ENCODE measurements around the gene COL5A3.
A peak's percentile ranks its signal among the peaks of the same experiment; 100 is the strongest.
"Not testable (repeated sequence)": the region's sequence is repeated elsewhere in the genome, so short reads cannot be mapped to it uniquely, and the experiment has no call there.

Gene COL5A3

GRCh38 chr19:9956956-9957355 lies 53.3 kb downstream of the COL5A3 start:
- Histone ChIP-seq H3K27ac (ENCODE audit: low read depth, low read length) (no peak overlapping the region), H3K79me2 (ENCODE audit: control insufficient read depth, insufficient read depth, low read length, unreplicated experiment) (no peaks in the 10 kb centered on the region), H2AFZ (ENCODE audit: low read length, unreplicated experiment) (no peak overlapping the region), H3K4me3 (ENCODE audit: low read depth, low read length) (no peak overlapping the region), H3K27me3 (ENCODE audit: insufficient read depth, low read length) (no peaks in the 10 kb centered on the region), H3K4me1 (ENCODE audit: control insufficient read depth, insufficient read depth, low read length, unreplicated experiment) (no peaks in the 10 kb centered on the region), H3K36me3 (ENCODE audit: insufficient read depth, low read length) (no peaks in the 10 kb centered on the region)

- Histone ChIP-seq H3K4me1 (ENCODE audit: control insufficient read depth, insufficient read depth, low read length, unreplicated experiment) (no peaks in the 10 kb centered on the region), H3K27ac (ENCODE audit: low read depth, low read length) (no peak overlapping the region), H3K79me2 (ENCODE audit: control insufficient read depth, insufficient read depth, low read length, unreplicated experiment) (no peaks in the 10 kb centered on the region), H3K4me3 (ENCODE audit: low read depth, low read length) (no peak overlapping the region), H3K36me3 (ENCODE audit: insufficient read depth, low read length) (no peaks in the 10 kb centered on the region), H2AFZ (ENCODE audit: low read length, unreplicated experiment) (no peak overlapping the region), H3K27me3 (ENCODE audit: insufficient read depth, low read length) (no peaks in the 10 kb centered on the region)
Observed at GRCh38 chr19:9953802-9954542, 56.3 kb downstream of the COL5A3 start.

- Histone ChIP-seq H3K79me2 (ENCODE audit: control insufficient read depth, insufficient read depth, low read length, unreplicated experiment) (no peaks in the 10 kb centered on the region), H3K4me3 (ENCODE audit: low read depth, low read length) (no peak overlapping the region), H3K27ac (ENCODE audit: low read depth, low read length) (no peak overlapping the region), H3K4me1 (ENCODE audit: control insufficient read depth, insufficient read depth, low read length, unreplicated experiment) (no peaks in the 10 kb centered on the region), H3K36me3 (ENCODE audit: insufficient read depth, low read length) (no peaks in the 10 kb centered on the region), H2AFZ (ENCODE audit: low read length, unreplicated experiment) (no peak overlapping the region), H3K27me3 (ENCODE audit: insufficient read depth, low read length) (no peaks in the 10 kb centered on the region)
Observed at GRCh38 chr19:9952276-9952675, 58.0 kb downstream of the COL5A3 start.

- Histone ChIP-seq H3K4me3 (ENCODE audit: low read depth, low read length) (no peak overlapping the region), H3K4me1 (ENCODE audit: control insufficient read depth, insufficient read depth, low read length, unreplicated experiment) (peaks cover 14% of the 10 kb centered on the region), H2AFZ (ENCODE audit: low read length, unreplicated experiment) (no peak overlapping the region), H3K79me2 (ENCODE audit: control insufficient read depth, insufficient read depth, low read length, unreplicated experiment) (no peaks in the 10 kb centered on the region), H3K27ac (ENCODE audit: low read depth, low read length) (no peak overlapping the region), H3K27me3 (ENCODE audit: insufficient read depth, low read length) (no peaks in the 10 kb centered on the region), H3K36me3 (ENCODE audit: insufficient read depth, low read length) (no peaks in the 10 kb centered on the region)
Observed at GRCh38 chr19:9947441-9947840, 62.9 kb downstream of the COL5A3 start.

- not testable (repeated sequence) for H2AFZ ChIP-seq (ENCODE audit: low read length, unreplicated experiment)
Observed at GRCh38 chr19:9946528-9947125, 63.7 kb downstream of the COL5A3 start.

GRCh38 chr19:9945319-9945966 lies 64.9 kb downstream of the COL5A3 start:
- Histone ChIP-seq H2AFZ (ENCODE audit: low read length, unreplicated experiment) (no peak overlapping the region), H3K4me1 (ENCODE audit: control insufficient read depth, insufficient read depth, low read length, unreplicated experiment) (peaks cover 18% of the 10 kb centered on the region), H3K27ac (ENCODE audit: low read depth, low read length) (peak overlapping the region; percentile 81), H3K27me3 (ENCODE audit: insufficient read depth, low read length) (no peaks in the 10 kb centered on the region), H3K4me3 (ENCODE audit: low read depth, low read length) (peak overlapping the region; percentile 39; the same call in 1 of the 2 replicates), H3K36me3 (ENCODE audit: insufficient read depth, low read length) (no peaks in the 10 kb centered on the region), H3K79me2 (ENCODE audit: control insufficient read depth, insufficient read depth, low read length, unreplicated experiment) (no peaks in the 10 kb centered on the region)

More at GRCh38 chr19:9946528-9947125, 63.7 kb downstream of the COL5A3 start:
- H3K27ac ChIP-seq (ENCODE audit: low read depth, low read length); H3K4me3 ChIP-seq (ENCODE audit: low read depth, low read length); H3K36me3 ChIP-seq (ENCODE audit: insufficient read depth, low read length); H3K79me2 ChIP-seq (ENCODE audit: control insufficient read depth, insufficient read depth, low read length, unreplicated experiment); H3K27me3 ChIP-seq (ENCODE audit: insufficient read depth, low read length): not testable (repeated sequence)
- H3K4me1 ChIP-seq (ENCODE audit: control insufficient read depth, insufficient read depth, low read length, unreplicated experiment), result peaks cover 14% of the 10 kb centered on the region

GRCh38 chr19:9943744-9944143 lies 66.6 kb downstream of the COL5A3 start:
- H3K27ac ChIP-seq (ENCODE audit: low read depth, low read length), result no peak overlapping the region
- peaks cover 18% of the 10 kb centered on the region for H3K4me1 ChIP-seq (ENCODE audit: control insufficient read depth, insufficient read depth, low read length, unreplicated experiment)
- no peaks in the 10 kb centered on the region for H3K27me3 ChIP-seq (ENCODE audit: insufficient read depth, low read length)
- H2AFZ ChIP-seq (ENCODE audit: low read length, unreplicated experiment), result no peak overlapping the region
- H3K79me2 ChIP-seq (ENCODE audit: control insufficient read depth, insufficient read depth, low read length, unreplicated experiment), result no peaks in the 10 kb centered on the region
- no peak overlapping the region for H3K4me3 ChIP-seq (ENCODE audit: low read depth, low read length)
- no peaks in the 10 kb centered on the region for H3K36me3 ChIP-seq (ENCODE audit: insufficient read depth, low read length)

GRCh38 chr19:9941671-9942070 lies 68.6 kb downstream of the COL5A3 start:
- H3K36me3 ChIP-seq (ENCODE audit: insufficient read depth, low read length), result no peaks in the 10 kb centered on the region
- no peak overlapping the region for H2AFZ ChIP-seq (ENCODE audit: low read length, unreplicated experiment)
- peaks cover 5% of the 10 kb centered on the region; the same call in 1 of the 2 replicates for H3K27me3 ChIP-seq (ENCODE audit: insufficient read depth, low read length)
- peaks cover 18% of the 10 kb centered on the region for H3K4me1 ChIP-seq (ENCODE audit: control insufficient read depth, insufficient read depth, low read length, unreplicated experiment)
- H3K27ac ChIP-seq (ENCODE audit: low read depth, low read length), result no peak overlapping the region
- no peak overlapping the region for H3K4me3 ChIP-seq (ENCODE audit: low read depth, low read length)
- no peaks in the 10 kb centered on the region for H3K79me2 ChIP-seq (ENCODE audit: control insufficient read depth, insufficient read depth, low read length, unreplicated experiment)

- H3K27ac ChIP-seq (ENCODE audit: low read depth, low read length), result peak overlapping the region; percentile 21; the same call in 1 of the 2 replicates
- H3K27me3 ChIP-seq (ENCODE audit: insufficient read depth, low read length), result peaks cover 7% of the 10 kb centered on the region; the same call in 1 of the 2 replicates
- no peaks in the 10 kb centered on the region for H3K36me3 ChIP-seq (ENCODE audit: insufficient read depth, low read length)
- H3K4me1 ChIP-seq (ENCODE audit: control insufficient read depth, insufficient read depth, low read length, unreplicated experiment), result peaks cover 18% of the 10 kb centered on the region
- no peak overlapping the region for H2AFZ ChIP-seq (ENCODE audit: low read length, unreplicated experiment)
- H3K4me3 ChIP-seq (ENCODE audit: low read depth, low read length), result no peak overlapping the region
- no peaks in the 10 kb centered on the region for H3K79me2 ChIP-seq (ENCODE audit: control insufficient read depth, insufficient read depth, low read length, unreplicated experiment)
Observed at GRCh38 chr19:9941231-9941630, 69.1 kb downstream of the COL5A3 start.

GRCh38 chr19:9940778-9941177 lies 69.5 kb downstream of the COL5A3 start:
- Histone ChIP-seq H3K27ac (ENCODE audit: low read depth, low read length) (peak overlapping the region; percentile 21; the same call in 1 of the 2 replicates), H3K4me3 (ENCODE audit: low read depth, low read length) (no peak overlapping the region), H3K27me3 (ENCODE audit: insufficient read depth, low read length) (peaks cover 11% of the 10 kb centered on the region; the same call in 1 of the 2 replicates), H3K4me1 (ENCODE audit: control insufficient read depth, insufficient read depth, low read length, unreplicated experiment) (peaks cover 14% of the 10 kb centered on the region), H3K36me3 (ENCODE audit: insufficient read depth, low read length) (no peaks in the 10 kb centered on the region), H2AFZ (ENCODE audit: low read length, unreplicated experiment) (no peak overlapping the region), H3K79me2 (ENCODE audit: control insufficient read depth, insufficient read depth, low read length, unreplicated experiment) (no peaks in the 10 kb centered on the region)

Measured in ACC112 (cell line).